GM23338 (cell line): ENCODE data around the gene RAC2. TPM values are rescaled to one million over a fixed set of nuclear protein-coding genes. Genes with fewer than 3 reads are reported as not detected.

Experiments used
- ATAC-seq: fragments of 200-7000 bp; cut with Tn5 transposase; 3 replicates; pipeline ENCODE4 v1.9.1; 2020
- DNase-seq: peaks from one replicate; pipeline ENCODE4 v3.0.0-alpha.2; 2015; ENCODE audit warnings: low spot score
- H2AFZ ChIP-seq: fragments of 200-600 bp; sonication (generic); 2 replicates; pipeline ENCODE4 v1.8.0; 2016; ENCODE audit warnings: antibody characterized with exemption, mild to moderate bottlenecking, moderate library complexity
- H3F3A ChIP-seq: fragments of 200-600 bp; sonication (generic); replicated peaks from 2 replicates; pipeline ENCODE4 v1.8.0; 2017; ENCODE audit warnings: antibody characterized with exemption, mixed run types, low read depth
- H3K27ac ChIP-seq: fragments of 200-600 bp; sonication (generic); 2 replicates; pipeline ENCODE4 v1.6.1; 2016; ENCODE audit warnings: low read depth
- H3K27me3 ChIP-seq: fragments of 200-600 bp; sonication (generic); 2 replicates; pipeline ENCODE4 v1.8.0; 2016; ENCODE audit warnings: mild to moderate bottlenecking, mixed run types, moderate library complexity; ENCODE audit not compliant: insufficient read depth
- H3K36me3 ChIP-seq: fragments of 200-600 bp; sonication (generic); 2 replicates; pipeline ENCODE4 v1.8.0; 2016; ENCODE audit warnings: mild to moderate bottlenecking; ENCODE audit not compliant: insufficient read depth
- H3K4me1 ChIP-seq: fragments of 200-600 bp; sonication (generic); 2 replicates; pipeline ENCODE4 v1.8.0; 2016; ENCODE audit warnings: mild to moderate bottlenecking, moderate library complexity; ENCODE audit not compliant: insufficient read depth
- H3K4me2 ChIP-seq: fragments of 200-600 bp; sonication (generic); 2 replicates; pipeline ENCODE4 v1.7.1; 2017; ENCODE audit warnings: mixed run types
- H3K4me3 ChIP-seq: fragments of 200-600 bp; sonication (generic); 2 replicates; pipeline ENCODE4 v1.6.1; 2016; ENCODE audit warnings: mixed run types
- H3K79me2 ChIP-seq: fragments of 200-600 bp; sonication (generic); replicated peaks from 2 replicates; pipeline ENCODE4 v1.8.0; 2017; ENCODE audit warnings: mild to moderate bottlenecking; ENCODE audit not compliant: insufficient read depth
- H3K9me2 ChIP-seq: fragments of 200-600 bp; sonication (generic); 2 replicates; pipeline ENCODE4 v1.8.0; 2017; ENCODE audit not compliant: insufficient read depth
- H4K20me1 ChIP-seq: fragments of 200-600 bp; sonication (generic); replicated peaks from 2 replicates; pipeline ENCODE4 v1.8.0; 2017; ENCODE audit warnings: mild to moderate bottlenecking; ENCODE audit not compliant: insufficient read depth
- H3K27ac Mint-ChIP-seq: 2 replicates; pipeline ENCODE4 v1.8.0; 2020; ENCODE audit warnings: inconsistent platforms, mild to moderate bottlenecking, moderate library complexity, mixed read lengths
- H3K27me3 Mint-ChIP-seq: 3 replicates; pipeline ENCODE4 v1.8.0; 2022; ENCODE audit warnings: low read depth, mild to moderate bottlenecking, moderate library complexity, mixed read lengths, inconsistent platforms; ENCODE audit not compliant: insufficient read depth, poor library complexity
- H3K36me3 Mint-ChIP-seq: 3 replicates; pipeline ENCODE4 v1.8.0; 2021; ENCODE audit warnings: low read depth, mild to moderate bottlenecking, inconsistent platforms, moderate library complexity, mixed read lengths
- H3K4me1 Mint-ChIP-seq: 3 replicates; pipeline ENCODE4 v1.8.0; 2020; ENCODE audit warnings: mild to moderate bottlenecking, inconsistent platforms, mixed read lengths
- H3K4me3 Mint-ChIP-seq: 3 replicates; pipeline ENCODE4 v1.8.0; 2021; ENCODE audit warnings: moderate library complexity, mild to moderate bottlenecking, inconsistent platforms, mixed read lengths
- H3K9me3 Mint-ChIP-seq: 3 replicates; pipeline ENCODE4 v1.8.0; 2020; ENCODE audit warnings: moderate library complexity, mild to moderate bottlenecking, inconsistent platforms, mixed read lengths
- CREB1 ChIP-seq: fragments of 250-450 bp; sonication (Bioruptor Pico); IDR thresholded peaks from 2 replicates; pipeline ENCODE4 v1.5.0; 2020; ENCODE audit warnings: low read depth, mild to moderate bottlenecking, moderate library complexity
- CTCF ChIP-seq, 2 experiments: fragments of 200-600 bp in 1 of 2; sonication (generic) in 1 of 2; conservative IDR thresholded peaks; 2 replicates each; pipeline versions ENCODE4 v1.5.1 to v1.6.1; 2016 to 2017; ENCODE audit warnings: antibody characterized with exemption in 2 of 2, low read depth in 2 of 2, mild to moderate bottlenecking in 2 of 2, moderate library complexity in 1 of 2
- ETS1 ChIP-seq: IDR thresholded peaks from 2 replicates; pipeline ENCODE4 v1.6.1; 2016; ENCODE audit warnings: antibody characterized with exemption
- EZH2phosphoT487 ChIP-seq: fragments of 200-600 bp; sonication (generic); IDR thresholded peaks from one replicate; pipeline ENCODE4 v1.8.1; 2018; ENCODE audit warnings: antibody characterized with exemption; ENCODE audit not compliant: unreplicated experiment
- JUNB ChIP-seq: IDR thresholded peaks from one replicate; pipeline ENCODE4 v1.6.1; 2016; ENCODE audit warnings: antibody characterized with exemption; ENCODE audit not compliant: unreplicated experiment
- NANOG ChIP-seq: IDR thresholded peaks from 2 replicates; pipeline ENCODE4 v1.6.1; 2016; ENCODE audit warnings: antibody characterized with exemption, borderline replicate concordance
- REST ChIP-seq: IDR thresholded peaks from one replicate; pipeline ENCODE4 v1.6.1; 2018; ENCODE audit warnings: antibody characterized with exemption; ENCODE audit not compliant: unreplicated experiment
- ZNF114 ChIP-seq: fragments of 250-450 bp; sonication (Bioruptor Pico); IDR thresholded peaks from 2 replicates; pipeline ENCODE4 v1.5.0; 2020; ENCODE audit warnings: mild to moderate bottlenecking, moderate library complexity
- ZNF331 ChIP-seq: fragments of 250-450 bp; sonication (Bioruptor Pico); IDR thresholded peaks from 2 replicates; pipeline ENCODE4 v1.5.0; 2020; ENCODE audit warnings: low read depth, mild to moderate bottlenecking, moderate library complexity
- ZNF462 ChIP-seq: fragments of 250-450 bp; sonication (Bioruptor Pico); IDR thresholded peaks from 2 replicates; pipeline ENCODE4 v1.5.0; 2020; ENCODE audit warnings: mild to moderate bottlenecking, moderate library complexity
- polyA plus RNA-seq: library from polyadenylated mRNA; unstranded; fragments of >200 nt; fragmentation: Nextera tagmentation; extraction: Ambion mirVana; gene quantifications from 2 replicates; pipeline ENCODE4 v1.2.1, GENCODE V29; 2016
- total RNA-seq: library from RNA; depleted of rRNA; stranded (reverse); fragments of >200 nt; shearing (Covaris generic); gene quantifications from 2 replicates; pipeline ENCODE4 v1.2.3, GENCODE V29; 2014

RAC2 gene
- total and polyA plus RNA-seq, 2 experiments from 2014 or later, result 2.4 to 2.7 TPM

GRCh38 chr22:37262346-37262745, 18.3 kb upstream of the RAC2 start:
- Histone ChIP-seq H3K4me2 (no peak overlapping the region), H3K4me1 (peaks cover 15% of the 10 kb centered on the region; the same call in 1 of the 2 replicates), H4K20me1 (no peaks in the 10 kb centered on the region), H3F3A (no peaks in the 10 kb centered on the region), H3K36me3 (no peaks in the 10 kb centered on the region), H3K27ac (no peak overlapping the region), H2AFZ (no peak overlapping the region), H3K27me3 (peaks cover 6% of the 10 kb centered on the region), H3K9me2 (no peaks in the 10 kb centered on the region), H3K79me2 (no peaks in the 10 kb centered on the region), H3K4me3 (no peak overlapping the region)
- Mint-ChIP-seq H3K4me1 (peaks cover 25% of the 10 kb centered on the region), H3K4me3 (no peak overlapping the region), H3K27ac (no peak overlapping the region), H3K36me3 (peaks cover 4% of the 10 kb centered on the region; the same call in 2 of the 3 replicates), H3K27me3 (peaks cover 31% of the 10 kb centered on the region), H3K9me3 (peaks cover 23% of the 10 kb centered on the region)
- no peak for DNase-seq
- ATAC-seq, result no peak
- TF ChIP-seq ZNF331 (CRISPR knock-in tag) (no peak), JUNB (no peak), REST (no peak), ZNF462 (CRISPR knock-in tag) (no peak), ZNF114 (CRISPR knock-in tag) (no peak), ETS1 (no peak), EZH2phosphoT487 (no peak), CREB1 (no peak), CTCF (conservative IDR thresholded peaks at IDR 0.05; ENCODE audit: low read depth in 2 of 2) (no peak), NANOG (no peak)
